GM12801 (cell line): ENCODE measurements around the gene FAM227B.

Source experiments
- CTCF ChIP-seq: IDR thresholded peaks from one replicate; pipeline ENCODE4 v1.5.1; 2011; ENCODE audit warnings: control low read depth; ENCODE audit not compliant: insufficient read length; ENCODE audit errors: extremely low read depth

The FAM227B gene

GRCh38 chr15:49423901-49424550, 196.6 kb downstream of the FAM227B start:
- no peak for TF ChIP-seq CTCF

- TF ChIP-seq CTCF, result no peak
These were observed 197.6 kb downstream of the FAM227B start, which contains the start of gene FGF7 for GRCh38 chr15:49423021-49423420. TSS of gene FGF7 (plus strand) at chr15:49423242. CDS start at chr15:49424298, 1,056 bp downstream.

- TF ChIP-seq CTCF, result no peak
These were observed 198.6 kb downstream of the FAM227B start for GRCh38 chr15:49421991-49422390.

GRCh38 chr15:49418811-49419210, 201.8 kb downstream of the FAM227B start:
- TF ChIP-seq CTCF, result no peak

- TF ChIP-seq CTCF, result no peak
These were observed 205.0 kb downstream of the FAM227B start for GRCh38 chr15:49415638-49416037.

GRCh38 chr15:49415149-49415548, 205.5 kb downstream of the FAM227B start:
- TF ChIP-seq CTCF, result no peak

GRCh38 chr15:49412797-49413196, 207.8 kb downstream of the FAM227B start:
- no peak for TF ChIP-seq CTCF
